Breast epithelium (tissue), 3 donors: ENCODE data around the gene CDH24.

Experiments used
- CTCF ChIP-seq, 3 donors: fragments of 450-650 bp; IDR thresholded peaks; one replicate each; pipeline ENCODE4 v1.5.1; 2016 to 2017; ENCODE audit warnings: antibody characterized with exemption in 3 of 3, mild to moderate bottlenecking in 3 of 3, moderate library complexity in 3 of 3
- POLR2A ChIP-seq: fragments of 450-650 bp; IDR thresholded peaks from one replicate; pipeline ENCODE4 v1.6.1; 2016; ENCODE audit warnings: antibody characterized with exemption, mild to moderate bottlenecking, moderate library complexity
- POLR2AphosphoS5 ChIP-seq, 3 donors: sonication (generic); formaldehyde crosslinking; IDR thresholded peaks; one replicate each; pipeline ENCODE4 v1.6.1; 2017; ENCODE audit warnings: antibody characterized with exemption in 3 of 3

GRCh38 chr14:23069413-23069806 lies 12.1 kb upstream of the CDH24 start:
- TF ChIP-seq CTCF (IDR thresholded peaks at IDR 0.05) (no peak), POLR2A (no peak), POLR2AphosphoS5 (IDR thresholded peaks at IDR 0.05) (no peak)
